Brain microvascular endothelial cell (primary cell): Measurements from ENCODE around the gene KLRF2.

Experiments used
- DNase-seq: peaks from one replicate; pipeline ENCODE4 v3.0.0-alpha.2; 2020
- H3K27ac ChIP-seq: fragments of 250-450 bp; sonication (Bioruptor Pico); 2 replicates; pipeline ENCODE4 v1.5.1; 2020; ENCODE audit warnings: mild to moderate bottlenecking, moderate library complexity
- H3K27me3 ChIP-seq: fragments of 250-450 bp; sonication (Bioruptor Pico); replicated peaks from 2 replicates; pipeline ENCODE4 v1.5.1; 2020; ENCODE audit warnings: mild to moderate bottlenecking
- H3K36me3 ChIP-seq: fragments of 250-450 bp; sonication (Bioruptor Pico); replicated peaks from 2 replicates; pipeline ENCODE4 v1.5.1; 2020; ENCODE audit warnings: mild to moderate bottlenecking
- H3K4me3 ChIP-seq: 2 replicates; pipeline ENCODE4 v1.5.1; 2011; ENCODE audit warnings: low read depth, mild to moderate bottlenecking, control low read depth, low read length, moderate library complexity
- CTCF ChIP-seq: IDR thresholded peaks from 2 replicates; pipeline ENCODE4 v1.5.1; 2011; ENCODE audit warnings: low read depth, mild to moderate bottlenecking, moderate library complexity, low read length, control low read depth, inconsistent platforms; ENCODE audit errors: missing control alignments
- in situ Hi-C: cut with HindIII; loops from 2 replicates; pipeline ENCODE4 v1.10.0; 2017; ENCODE audit warnings: low sequenced_read_pairs, low pct_ligation_motif_present

The KLRF2 gene

DNA sequence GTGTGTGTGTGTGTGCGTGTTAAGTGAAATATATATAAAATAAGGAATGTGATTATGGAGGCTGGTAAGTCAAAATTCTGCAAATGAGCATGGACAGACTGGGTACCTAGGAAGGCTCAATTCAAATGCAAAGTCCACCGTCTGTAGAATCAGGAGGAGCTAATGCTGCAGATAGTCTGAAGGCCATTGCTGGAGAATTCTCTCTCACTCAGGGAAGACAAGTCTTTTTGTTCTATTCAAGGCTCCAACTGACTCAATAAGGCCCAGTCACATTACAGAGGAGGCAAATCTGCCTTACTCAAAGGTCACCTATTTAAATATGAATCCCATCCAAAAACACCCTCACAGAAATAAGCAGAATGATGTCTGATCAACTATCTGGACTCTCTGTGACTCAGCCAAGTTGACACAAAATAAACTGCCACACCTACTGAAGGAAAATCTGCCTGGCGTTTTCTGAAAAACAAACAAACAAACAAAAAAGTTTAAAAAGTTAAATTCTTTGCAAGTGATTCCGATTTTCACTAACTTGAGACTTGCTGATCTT, 684 bp upstream of the KLRF2 start:
- H3K36me3 ChIP-seq = no peaks in the 10 kb centered on the region
- in situ Hi-C loops = no loop called here
- DNase-seq = no peak
- H3K27me3 ChIP-seq = no peaks in the 10 kb centered on the region
- TF ChIP-seq CTCF = no peak
- H3K4me3 ChIP-seq = no peak overlapping the region
- H3K27ac ChIP-seq = no peak overlapping the region

DNA sequence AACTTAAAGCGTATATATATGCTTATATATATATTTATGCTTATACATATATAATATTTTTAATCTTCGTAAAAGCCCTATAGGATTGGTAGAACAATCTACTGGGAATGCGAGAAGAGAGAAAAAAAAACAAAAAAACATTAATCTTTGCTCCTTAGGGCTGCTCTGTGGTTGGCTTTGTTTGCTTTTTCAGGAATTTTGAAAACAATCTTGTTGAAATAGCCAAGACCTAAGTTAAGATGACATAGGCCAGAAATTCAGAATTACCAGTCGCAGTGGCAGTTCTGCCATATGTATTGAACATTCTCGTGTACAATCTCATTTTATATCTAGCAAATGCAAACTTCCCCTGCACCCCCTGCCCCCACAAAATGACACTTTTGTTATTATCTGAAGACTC, 699 bp downstream of the KLRF2 start:
- DNase-seq = no peak
- in situ Hi-C loops = no loop called here
- H3K4me3 ChIP-seq = no peak overlapping the region
- H3K27me3 ChIP-seq = no peaks in the 10 kb centered on the region
- no peak overlapping the region for H3K27ac ChIP-seq
- H3K36me3 ChIP-seq = no peaks in the 10 kb centered on the region
- TF ChIP-seq CTCF = no peak

- Histone ChIP-seq H3K4me3 (no peak overlapping the region), H3K27ac (no peak overlapping the region), H3K27me3 (no peaks in the 10 kb centered on the region), H3K36me3 (no peaks in the 10 kb centered on the region)
- no peak for TF ChIP-seq CTCF
- DNase-seq = no peak
- in situ Hi-C loops = no loop called here
These were observed 1.9 kb downstream of the KLRF2 start for GRCh38 chr12:9883175-9883574.

DNA sequence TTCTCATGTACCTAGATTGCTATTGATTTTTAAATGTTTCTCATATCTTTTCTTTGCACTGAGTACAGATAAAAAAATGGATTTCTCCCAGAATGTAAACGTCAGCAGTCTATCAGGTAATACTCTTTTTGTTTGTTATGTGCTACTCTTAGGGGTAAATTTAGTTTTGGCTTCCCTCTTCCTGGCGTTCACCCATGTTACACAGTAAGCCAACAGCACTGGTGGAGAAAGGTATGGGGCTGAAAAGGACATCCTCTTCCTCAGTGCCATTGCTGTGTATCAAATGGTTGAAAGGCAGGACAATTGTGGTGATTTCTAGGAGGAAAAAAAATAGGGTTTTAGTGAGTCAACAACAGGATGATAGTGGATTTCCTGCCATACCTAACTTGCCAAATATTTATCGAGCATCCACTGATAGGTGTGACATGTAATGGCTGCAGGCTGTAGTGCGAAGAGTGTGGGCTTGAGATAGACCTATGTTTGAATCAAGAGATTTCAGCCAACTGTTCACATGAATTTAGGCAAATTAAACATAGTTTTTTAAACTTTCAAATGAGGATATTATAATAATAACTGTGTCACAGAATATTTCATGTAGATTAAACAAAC, 7.5 kb downstream of the KLRF2 start:
- in situ Hi-C loops = no loop called here

DNA sequence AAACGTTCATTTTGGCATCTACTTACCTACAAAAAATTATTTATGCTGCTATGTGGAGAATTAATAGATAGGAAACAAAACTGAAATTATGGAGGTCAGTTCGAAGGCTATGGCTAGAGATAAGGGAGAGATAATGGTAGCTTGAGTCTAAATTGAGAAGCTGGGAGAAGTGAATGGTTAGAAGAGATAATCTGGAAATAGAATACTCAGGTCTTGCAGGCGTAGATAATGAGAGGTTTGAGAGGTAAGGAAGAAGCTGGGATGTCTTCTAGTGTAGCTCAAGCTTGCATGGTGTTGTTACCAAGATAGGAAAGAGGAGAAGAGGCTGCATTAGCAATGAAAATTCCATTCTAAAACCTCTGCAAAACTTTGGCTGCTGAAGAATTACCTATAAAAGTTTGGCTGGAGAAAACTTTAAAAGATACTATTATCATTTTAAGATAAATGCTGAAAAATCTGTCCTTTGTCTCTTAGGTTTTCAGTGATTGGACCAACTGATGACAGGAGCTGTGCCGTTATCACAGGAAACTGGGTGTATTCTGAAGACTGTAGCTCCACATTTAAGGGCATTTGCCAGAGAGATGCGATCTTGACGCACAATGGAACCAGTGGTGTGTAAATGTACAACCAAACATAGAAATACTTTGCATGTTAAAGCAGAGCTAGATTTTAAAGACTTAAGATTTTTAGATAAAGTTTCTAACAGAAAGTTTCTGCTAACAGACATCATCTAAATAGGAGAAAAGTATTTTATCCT, 14.1 kb downstream of the KLRF2 start:
- in situ Hi-C loops = no loop called here
- DNase-seq = no peak

More for the DNA sequence above, 7.5 kb downstream of the KLRF2 start:
- H3K36me3 ChIP-seq = no peaks in the 10 kb centered on the region
- H3K27ac ChIP-seq = no peak overlapping the region
- TF ChIP-seq CTCF = no peak
- DNase-seq = no peak
- no peak overlapping the region for H3K4me3 ChIP-seq
- H3K27me3 ChIP-seq = no peaks in the 10 kb centered on the region

More for the DNA sequence above, 14.1 kb downstream of the KLRF2 start:
- Histone ChIP-seq H3K27me3 (no peaks in the 10 kb centered on the region), H3K36me3 (no peaks in the 10 kb centered on the region), H3K27ac (no peak overlapping the region), H3K4me3 (no peak overlapping the region)
- no peak for TF ChIP-seq CTCF
